Amniotic stem cell (primary cell): Measurements from ENCODE around the gene MYG1.

Experiments used
- DNase-seq: peaks from one replicate; lab custom pipeline; 2025; lab: John Stamatoyannopoulos, UW

Gene MYG1, protein sequence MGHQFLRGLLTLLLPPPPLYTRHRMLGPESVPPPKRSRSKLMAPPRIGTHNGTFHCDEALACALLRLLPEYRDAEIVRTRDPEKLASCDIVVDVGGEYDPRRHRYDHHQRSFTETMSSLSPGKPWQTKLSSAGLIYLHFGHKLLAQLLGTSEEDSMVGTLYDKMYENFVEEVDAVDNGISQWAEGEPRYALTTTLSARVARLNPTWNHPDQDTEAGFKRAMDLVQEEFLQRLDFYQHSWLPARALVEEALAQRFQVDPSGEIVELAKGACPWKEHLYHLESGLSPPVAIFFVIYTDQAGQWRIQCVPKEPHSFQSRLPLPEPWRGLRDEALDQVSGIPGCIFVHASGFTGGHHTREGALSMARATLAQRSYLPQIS

DNA sequence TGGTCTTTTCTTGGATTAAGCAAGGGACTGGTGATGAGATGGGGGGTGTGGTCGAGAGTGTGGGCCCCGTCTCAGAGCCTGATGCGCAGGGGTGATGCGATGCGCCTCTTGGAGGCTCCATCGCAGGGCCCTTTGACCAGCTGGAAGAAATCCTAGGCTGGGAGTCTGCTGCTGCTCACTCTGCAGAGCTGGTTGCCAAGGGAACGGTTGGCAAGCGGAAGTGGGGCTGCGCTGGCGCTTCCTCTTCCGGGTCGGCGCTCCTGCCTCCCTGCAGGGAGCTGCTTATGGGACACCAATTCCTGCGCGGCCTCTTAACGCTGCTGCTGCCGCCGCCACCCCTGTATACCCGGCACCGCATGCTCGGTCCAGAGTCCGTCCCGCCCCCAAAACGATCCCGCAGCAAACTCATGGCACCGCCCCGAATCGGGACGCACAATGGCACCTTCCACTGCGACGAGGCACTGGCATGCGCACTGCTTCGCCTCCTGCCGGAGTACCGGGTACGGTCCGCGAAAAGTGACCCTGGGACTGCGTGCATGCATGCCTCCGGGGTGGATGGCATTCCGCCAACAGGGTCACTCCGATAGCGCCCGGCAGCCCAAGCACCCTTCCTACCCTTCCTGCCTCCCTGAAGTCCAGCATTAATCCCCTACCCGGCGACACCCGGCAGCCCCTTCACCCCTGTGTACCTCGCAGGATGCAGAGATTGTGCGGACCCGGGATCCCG is at the start of gene MYG1:
MYG1 (plus strand) TSS at position 242 of the 727 bp plus-strand sequence; CDS start at position 285, 43 bp downstream.
- DNase-seq: peak; percentile 26

- no peak for DNase-seq
Measured at GRCh38 chr12:53251477-53252348, 47.8 kb upstream of the MYG1 start.

DNA sequence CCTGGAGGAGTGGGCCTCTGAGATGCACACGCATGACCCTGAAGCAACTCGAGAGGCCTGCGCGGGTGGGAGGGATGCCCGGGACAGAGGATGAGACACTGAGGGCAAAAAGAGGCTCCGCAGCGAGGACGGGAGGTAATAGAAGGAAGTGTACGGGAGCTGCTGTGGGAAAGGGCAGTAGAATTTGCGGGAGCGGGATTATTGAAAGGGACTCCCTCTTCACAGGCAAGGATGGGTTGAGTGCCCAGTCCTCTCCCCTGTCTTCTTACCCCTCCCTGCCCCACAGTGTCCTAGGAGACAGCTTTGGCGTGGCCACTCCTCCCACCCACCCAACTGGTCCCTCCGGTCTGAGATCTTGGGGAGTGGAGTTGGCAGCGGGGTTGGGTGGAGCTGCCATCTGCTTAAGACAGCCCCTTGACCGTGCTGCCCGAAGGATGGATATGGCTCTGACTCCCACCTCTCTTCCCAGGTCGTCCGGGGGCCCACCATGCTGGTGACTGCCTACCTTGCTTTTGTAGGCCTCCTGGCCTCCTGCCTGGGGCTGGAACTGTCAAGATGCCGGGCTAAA is 47.1 kb upstream of the MYG1 start:
- no peak for DNase-seq

DNA sequence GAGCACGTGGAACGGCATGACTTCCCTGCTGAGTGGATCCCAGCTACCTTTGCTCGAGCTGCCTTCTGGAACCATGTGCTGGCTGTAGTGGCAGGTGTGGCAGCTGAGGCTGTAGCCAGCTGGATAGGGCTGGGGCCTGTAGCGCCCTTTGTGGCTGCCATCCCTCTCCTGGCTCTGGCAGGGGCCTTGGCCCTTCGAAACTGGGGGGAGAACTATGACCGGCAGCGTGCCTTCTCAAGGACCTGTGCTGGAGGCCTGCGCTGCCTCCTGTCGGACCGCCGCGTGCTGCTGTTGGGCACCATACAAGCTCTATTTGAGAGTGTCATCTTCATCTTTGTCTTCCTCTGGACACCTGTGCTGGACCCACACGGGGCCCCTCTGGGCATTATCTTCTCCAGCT is 46.2 kb upstream of the MYG1 start:
- no peak for DNase-seq

GRCh38 chr12:53254816-53255545 is 44.5 kb upstream of the MYG1 start:
- no peak for DNase-seq

DNA sequence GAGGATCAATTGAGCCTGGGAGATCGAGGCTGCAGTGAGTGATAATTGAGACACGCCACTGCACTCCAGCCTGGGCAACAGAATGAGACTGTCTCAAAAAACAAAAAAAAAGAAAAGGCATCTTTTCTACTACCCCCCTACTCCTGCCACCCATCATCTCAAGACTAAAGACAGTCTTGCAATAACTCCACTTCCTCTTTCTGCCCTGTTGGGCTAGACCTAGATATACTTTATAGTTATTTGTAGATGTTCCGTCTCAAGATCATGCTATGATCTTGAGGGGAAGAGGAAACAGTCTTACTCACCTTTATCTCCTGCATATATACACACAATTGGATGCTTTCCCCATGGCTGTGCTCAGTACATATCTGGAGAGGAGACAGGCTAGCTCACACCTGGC is 43.5 kb upstream of the MYG1 start:
- DNase-seq: no peak

DNA sequence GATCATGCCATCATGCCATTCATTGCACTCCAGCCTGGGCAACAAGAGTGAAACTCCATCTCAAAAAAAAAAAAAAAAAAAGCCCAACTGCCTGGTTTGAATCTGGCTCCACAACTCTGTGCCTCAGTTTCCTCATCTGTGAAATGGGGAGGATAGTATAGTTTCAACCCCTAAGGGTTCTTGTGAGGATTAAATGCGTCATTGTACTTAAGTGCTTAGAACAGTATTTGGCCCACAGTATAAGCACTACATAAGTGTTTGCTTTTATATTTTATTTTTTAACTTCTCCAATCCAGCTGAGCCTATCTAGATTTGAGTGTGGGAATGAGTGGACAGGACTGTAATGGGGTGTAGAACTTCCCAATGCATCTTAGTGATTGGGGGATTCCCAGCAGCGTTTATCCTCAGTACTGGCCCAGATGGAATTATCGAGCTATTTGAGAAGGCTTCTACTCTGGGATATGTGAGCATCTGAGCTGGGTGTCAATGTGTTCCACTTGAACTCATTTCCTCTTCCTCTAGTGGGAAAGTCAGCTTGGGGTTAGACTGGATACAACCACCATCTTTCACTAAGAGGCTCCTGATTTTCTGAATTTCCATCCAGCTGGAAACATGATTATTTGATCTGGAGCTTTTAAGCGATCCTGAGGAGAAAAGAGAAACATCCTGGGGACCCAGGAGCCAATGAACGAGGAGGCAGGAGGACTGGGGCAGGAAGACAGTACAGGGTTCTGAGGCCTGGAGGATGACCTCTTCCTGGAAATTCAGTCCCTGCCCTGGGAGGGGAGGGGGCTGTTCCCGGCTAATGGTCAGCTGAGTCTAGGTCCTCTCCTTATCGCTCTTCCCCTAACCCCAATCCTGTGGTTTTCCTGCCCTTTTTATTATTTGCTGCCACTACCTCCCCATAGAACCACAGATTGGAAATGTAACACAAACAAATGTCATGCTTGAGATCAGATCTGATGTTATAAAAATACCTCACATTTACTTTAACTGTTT is 40.7 kb upstream of the MYG1 start:
- no peak for DNase-seq

DNA sequence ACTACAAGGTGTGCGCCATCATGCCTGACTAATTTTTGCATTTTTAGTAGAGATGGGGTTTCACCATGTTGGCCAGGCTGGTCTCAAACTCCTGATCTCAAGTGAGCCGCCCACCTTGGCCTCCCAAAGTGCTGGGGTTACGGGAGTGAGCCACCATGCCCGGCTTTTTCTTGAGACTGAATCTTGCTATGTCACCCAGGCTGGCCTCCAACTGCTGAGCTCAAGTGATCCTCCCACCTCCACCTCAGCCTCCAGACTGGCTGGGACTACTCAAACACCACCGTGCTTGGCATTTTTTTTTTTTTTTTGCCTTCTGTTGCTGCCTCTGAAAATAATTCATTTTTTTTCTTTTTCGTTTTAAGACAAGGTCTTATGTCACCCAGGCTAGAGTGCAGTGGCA is 39.6 kb upstream of the MYG1 start:
- no peak for DNase-seq

DNA sequence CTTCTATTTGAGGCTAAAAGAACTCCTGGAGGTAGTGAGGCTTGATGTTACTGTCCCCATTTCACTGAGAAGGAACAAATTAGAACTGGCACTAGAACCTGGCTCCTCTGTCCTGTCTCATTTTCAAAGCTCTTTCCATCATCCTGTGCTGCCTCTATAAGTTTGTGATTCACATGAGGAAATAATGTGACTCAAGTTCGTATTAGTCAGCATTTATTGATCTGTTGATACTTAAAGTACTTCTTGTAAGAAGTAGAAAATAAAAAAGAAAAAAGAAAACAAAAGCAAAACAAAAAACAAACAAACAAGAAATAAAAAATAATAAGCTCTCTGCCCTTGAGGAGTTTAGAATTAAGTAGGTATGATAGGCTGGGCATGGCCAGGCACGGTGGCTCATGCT is 33.7 kb upstream of the MYG1 start:
- DNase-seq: no peak

GRCh38 chr12:53267306-53267998 is 32.0 kb upstream of the MYG1 start:
- no peak for DNase-seq

DNA sequence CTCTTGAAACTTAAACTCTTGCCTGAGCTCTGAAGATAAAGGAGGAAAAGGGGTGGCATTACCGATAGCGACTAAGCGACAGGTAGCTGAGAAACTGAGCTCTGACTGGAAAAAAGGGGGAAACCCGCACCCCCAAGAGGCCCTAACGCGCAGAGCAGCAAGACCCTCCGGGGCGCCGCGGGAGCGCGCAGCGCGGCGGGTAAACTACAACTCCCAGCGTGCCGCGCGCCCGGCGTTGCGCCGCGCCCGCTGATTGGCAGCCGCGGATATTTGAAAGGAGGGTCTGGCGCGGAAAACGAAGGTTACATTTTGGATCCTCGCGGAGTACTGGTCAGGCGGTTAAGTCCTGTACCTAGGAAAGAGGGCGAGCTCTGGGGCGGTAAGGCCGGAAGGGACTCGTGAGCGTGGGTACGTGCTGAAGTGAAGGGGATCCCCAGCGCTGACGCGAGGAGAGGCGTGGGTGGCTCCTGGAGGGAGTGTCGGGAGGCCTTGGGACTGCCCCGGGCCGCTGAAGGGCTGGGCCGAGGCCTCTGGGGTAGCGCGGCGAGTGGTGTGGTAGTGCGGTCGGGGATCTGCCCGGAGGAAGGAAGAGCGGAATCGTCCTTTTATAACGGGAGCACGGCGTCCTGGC is 31.4 kb upstream of the MYG1 start, which contains the start of gene ESPL1:
ESPL1 (plus strand) TSS at position 301 of the 631 bp plus-strand sequence. CDS start 468 bp downstream, outside the sequence.
- DNase-seq: peak; percentile 78

GRCh38 chr12:53268630-53269562 is 30.6 kb upstream of the MYG1 start:
- DNase-seq: no peak

- DNase-seq: no peak
Measured at GRCh38 chr12:53274445-53274844, 25.1 kb upstream of the MYG1 start.

DNA sequence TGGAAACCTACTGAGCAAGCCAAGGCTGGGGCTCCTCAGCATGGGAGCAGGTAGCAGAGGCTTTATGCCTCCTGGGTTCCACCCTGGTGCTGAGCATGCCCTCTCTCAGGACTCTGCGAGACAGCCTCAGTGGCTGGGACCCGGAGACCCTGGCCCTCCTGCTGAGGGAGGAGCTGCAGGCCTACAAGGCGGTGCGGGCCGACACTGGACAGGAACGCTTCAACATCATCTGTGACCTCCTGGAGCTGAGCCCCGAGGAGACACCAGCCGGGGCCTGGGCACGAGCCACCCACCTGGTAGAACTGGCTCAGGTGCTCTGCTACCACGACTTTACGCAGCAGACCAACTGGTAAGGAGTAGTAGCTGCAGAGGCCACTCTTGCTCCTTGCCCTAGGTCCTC is 23.0 kb upstream of the MYG1 start:
- DNase-seq: no peak

- DNase-seq: no peak
Measured at GRCh38 chr12:53277981-53278380, 21.5 kb upstream of the MYG1 start.

DNA sequence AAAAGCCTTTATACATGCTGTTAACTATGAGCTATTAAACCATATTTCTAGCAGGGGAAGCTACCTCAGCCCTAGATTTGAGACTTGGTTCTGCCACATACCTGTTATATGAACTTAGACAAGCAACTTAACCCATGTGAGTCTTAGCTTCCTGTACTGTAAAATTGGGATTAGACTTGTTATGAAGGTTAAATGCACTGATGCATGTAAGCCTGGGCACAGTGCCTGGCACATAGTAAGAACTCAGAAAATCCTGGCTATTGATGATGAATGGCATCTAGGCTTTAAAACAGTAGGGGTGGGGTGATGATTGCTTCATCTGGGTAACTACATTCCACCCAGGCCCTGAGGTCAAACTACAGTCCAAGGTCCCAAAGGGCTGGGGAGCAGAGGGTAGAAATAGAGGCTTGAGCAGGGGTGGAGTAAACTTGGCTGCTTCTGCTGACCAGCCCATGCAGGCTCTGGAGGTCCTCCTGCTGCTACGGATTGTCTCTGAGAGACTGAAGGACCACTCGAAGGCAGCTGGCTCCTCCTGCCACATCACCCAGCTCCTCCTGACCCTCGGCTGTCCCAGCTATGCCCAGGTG is 20.1 kb upstream of the MYG1 start:
- no peak for DNase-seq

GRCh38 chr12:53279888-53280498 is 19.5 kb upstream of the MYG1 start:
- no peak for DNase-seq
